CD4-positive, alpha-beta T cell (primary cell): ENCODE measurements around the gene ABHD14A. TPM values are rescaled to one million over a fixed set of nuclear protein-coding genes. Genes with fewer than 3 reads are reported as not detected.

Source experiments
- ATAC-seq: fragments of 200-7000 bp; cut with Tn5 transposase; one replicate; pipeline ENCODE4 v1.10.0; 2022; ENCODE audit warnings: mild to moderate bottlenecking; ENCODE audit not compliant: poor library complexity
- CTCF ChIA-PET: fragments of 350-600 bp; sonication (Branson Sonifier 250); formaldehyde crosslinking; loops from one replicate; lab custom pipeline; 2021; ENCODE audit warnings: antibody characterized with exemption, inconsistent platforms; lab: Charles Lee
- POLR2A ChIA-PET: fragments of 350-600 bp; sonication (Branson Sonifier 250); formaldehyde crosslinking; loops from one replicate; lab custom pipeline; 2021; ENCODE audit warnings: antibody characterized with exemption, inconsistent platforms; lab: Charles Lee
- DNase-seq, 14 experiments: peaks; one replicate each; pipeline ENCODE4 v3.0.0-alpha.2; 2013 to 2020; ENCODE audit warnings: mixed read lengths in 2 of 14
- H3K27ac ChIP-seq, 2 donors: one replicate each; pipeline versions ENCODE4 v1.5.1 to v1.7.0; 2013; ENCODE audit warnings: low read length in 2 of 2, low read depth in 1 of 2, mild to moderate bottlenecking in 1 of 2
- H3K27me3 ChIP-seq, 2 experiments: 1 replicate in 1 of 2; 2 replicates in 1 of 2; pipeline versions ENCODE4 v1.6.1 to v1.7.0; 2013; ENCODE audit warnings: low read length in 2 of 2, control low read depth in 1 of 2, mild to moderate bottlenecking in 1 of 2, moderate library complexity in 1 of 2; ENCODE audit not compliant: insufficient read depth in 2 of 2, control insufficient read depth in 1 of 2
- H3K36me3 ChIP-seq: one replicate; pipeline ENCODE4 v1.6.1; 2013; ENCODE audit warnings: low read length, control low read depth; ENCODE audit not compliant: insufficient read depth
- H3K4me1 ChIP-seq: one replicate; pipeline ENCODE4 v1.6.1; 2013; ENCODE audit warnings: low read length, control low read depth; ENCODE audit not compliant: insufficient read depth
- H3K4me3 ChIP-seq: one replicate; pipeline ENCODE4 v1.5.1; 2013; ENCODE audit warnings: mild to moderate bottlenecking, low read length, moderate library complexity
- H3K9me3 ChIP-seq, 2 experiments: 1 replicate in 1 of 2; 2 replicates in 1 of 2; pipeline versions ENCODE4 v1.6.1 to v1.7.0; 2013; ENCODE audit warnings: low read length in 2 of 2, mild to moderate bottlenecking in 2 of 2, control low read depth in 1 of 2, moderate library complexity in 1 of 2; ENCODE audit not compliant: control insufficient read depth in 1 of 2, insufficient read depth in 1 of 2
- H3K27ac Mint-ChIP-seq: one replicate; pipeline ENCODE4 v1.8.0; 2020; ENCODE audit warnings: mixed read lengths
- H3K27me3 Mint-ChIP-seq: one replicate; pipeline ENCODE4 v1.8.0; 2021; ENCODE audit warnings: mixed read lengths
- H3K36me3 Mint-ChIP-seq: one replicate; pipeline ENCODE4 v1.8.0; 2021; ENCODE audit warnings: low read depth, mixed read lengths
- H3K4me1 Mint-ChIP-seq: one replicate; pipeline ENCODE4 v1.8.0; 2021; ENCODE audit warnings: low read depth, mixed read lengths
- H3K4me3 Mint-ChIP-seq: one replicate; pipeline ENCODE4 v1.8.0; 2020; ENCODE audit warnings: mild to moderate bottlenecking, mixed read lengths
- H3K9me3 Mint-ChIP-seq: one replicate; pipeline ENCODE4 v1.8.0; 2020; ENCODE audit warnings: mixed read lengths
- intact Hi-C, 2 experiments: fragments of 100-400 bp; cut with DNase I in 1 of 2; cut with micrococcal nuclease in 1 of 2; formaldehyde crosslinking; loops; one replicate each; pipeline versions ENCODE4 v1.15.1 to v1.9.0; 2023 to 2025; cut with DNase I, micrococcal nuclease
- total RNA-seq, 174 experiments: library from RNA in 2 of 174; stranded (reverse) in 2 of 174; gene quantifications; one replicate each; pipeline ENCODE4 v1.2.3 and lab custom pipeline; 2021 to 2026
- TF ChIP-seq, protein P1 (sequence below): fragments of 200-600 bp; IDR thresholded peaks from one replicate; pipeline ENCODE4 v1.8.0; 2022; ENCODE audit warnings: antibody characterized with exemption, mild to moderate bottlenecking

The ABHD14A gene
- total RNA-seq, 2 experiments from 2014 or later = 9.5 to 10.6 TPM

GRCh38 chr3:51961602-51962569, 13.0 kb upstream of the ABHD14A start:
- DNase-seq = no peak
- Histone ChIP-seq H3K4me3 (no peak overlapping the region), H3K36me3 (peaks cover 2% of the 10 kb centered on the region), H3K4me1 (peaks cover 19% of the 10 kb centered on the region), H3K27me3 (peaks cover 2 to 4% of the 10 kb centered on the region in 2 experiments), H3K9me3 (no peaks in the 10 kb centered on the region), H3K27ac (no peak overlapping the region)
- no peak overlapping the region for H3K27ac Mint-ChIP-seq
- H3K4me3 Mint-ChIP-seq = no peak overlapping the region
- H3K9me3 Mint-ChIP-seq = no peaks in the 10 kb centered on the region
- TF ChIP-seq, protein P1, sequence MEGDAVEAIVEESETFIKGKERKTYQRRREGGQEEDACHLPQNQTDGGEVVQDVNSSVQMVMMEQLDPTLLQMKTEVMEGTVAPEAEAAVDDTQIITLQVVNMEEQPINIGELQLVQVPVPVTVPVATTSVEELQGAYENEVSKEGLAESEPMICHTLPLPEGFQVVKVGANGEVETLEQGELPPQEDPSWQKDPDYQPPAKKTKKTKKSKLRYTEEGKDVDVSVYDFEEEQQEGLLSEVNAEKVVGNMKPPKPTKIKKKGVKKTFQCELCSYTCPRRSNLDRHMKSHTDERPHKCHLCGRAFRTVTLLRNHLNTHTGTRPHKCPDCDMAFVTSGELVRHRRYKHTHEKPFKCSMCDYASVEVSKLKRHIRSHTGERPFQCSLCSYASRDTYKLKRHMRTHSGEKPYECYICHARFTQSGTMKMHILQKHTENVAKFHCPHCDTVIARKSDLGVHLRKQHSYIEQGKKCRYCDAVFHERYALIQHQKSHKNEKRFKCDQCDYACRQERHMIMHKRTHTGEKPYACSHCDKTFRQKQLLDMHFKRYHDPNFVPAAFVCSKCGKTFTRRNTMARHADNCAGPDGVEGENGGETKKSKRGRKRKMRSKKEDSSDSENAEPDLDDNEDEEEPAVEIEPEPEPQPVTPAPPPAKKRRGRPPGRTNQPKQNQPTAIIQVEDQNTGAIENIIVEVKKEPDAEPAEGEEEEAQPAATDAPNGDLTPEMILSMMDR = no peak
- ChIA-PET CTCF (interaction anchor here (4.4 kb wide), 1 partner anchor 12 kb away, joined by 14 read pairs; the partner anchor contains the start of genes ABHD14A and ABHD14B), POLR2A (no interaction called here)
- H3K36me3 Mint-ChIP-seq = peaks cover 4% of the 10 kb centered on the region
- ATAC-seq = no peak
- intact Hi-C loops = no loop called here
- H3K27me3 Mint-ChIP-seq = peaks cover 5% of the 10 kb centered on the region
- peaks cover 14% of the 10 kb centered on the region for H3K4me1 Mint-ChIP-seq

- no peak overlapping the region for H3K27ac Mint-ChIP-seq
- CTCF ChIA-PET = interaction anchor here (4.4 kb wide), 1 partner anchor 11 kb away, joined by 14 read pairs; the partner anchor contains the start of genes ABHD14A and ABHD14B
- intact Hi-C loops = no loop called here
- peaks cover 5% of the 10 kb centered on the region for H3K27me3 Mint-ChIP-seq
- peaks cover 2% of the 10 kb centered on the region for H3K36me3 ChIP-seq
- no peak overlapping the region for H3K4me3 ChIP-seq
- POLR2A ChIA-PET = no interaction called here
- ATAC-seq = no peak
- TF ChIP-seq, protein P1 = no peak
- peaks cover 0 to 2% of the 10 kb centered on the region in 2 experiments for H3K27me3 ChIP-seq
- DNase-seq = no peak
- H3K9me3 Mint-ChIP-seq = no peaks in the 10 kb centered on the region
- no peak overlapping the region for H3K4me3 Mint-ChIP-seq
- peaks cover 4% of the 10 kb centered on the region for H3K36me3 Mint-ChIP-seq
- peaks cover 17% of the 10 kb centered on the region for H3K4me1 ChIP-seq
- H3K27ac ChIP-seq = no peak overlapping the region
- H3K9me3 ChIP-seq = no peaks in the 10 kb centered on the region
- H3K4me1 Mint-ChIP-seq = peaks cover 15% of the 10 kb centered on the region
Measured at GRCh38 chr3:51962854-51963530, 11.9 kb upstream of the ABHD14A start.

DNA sequence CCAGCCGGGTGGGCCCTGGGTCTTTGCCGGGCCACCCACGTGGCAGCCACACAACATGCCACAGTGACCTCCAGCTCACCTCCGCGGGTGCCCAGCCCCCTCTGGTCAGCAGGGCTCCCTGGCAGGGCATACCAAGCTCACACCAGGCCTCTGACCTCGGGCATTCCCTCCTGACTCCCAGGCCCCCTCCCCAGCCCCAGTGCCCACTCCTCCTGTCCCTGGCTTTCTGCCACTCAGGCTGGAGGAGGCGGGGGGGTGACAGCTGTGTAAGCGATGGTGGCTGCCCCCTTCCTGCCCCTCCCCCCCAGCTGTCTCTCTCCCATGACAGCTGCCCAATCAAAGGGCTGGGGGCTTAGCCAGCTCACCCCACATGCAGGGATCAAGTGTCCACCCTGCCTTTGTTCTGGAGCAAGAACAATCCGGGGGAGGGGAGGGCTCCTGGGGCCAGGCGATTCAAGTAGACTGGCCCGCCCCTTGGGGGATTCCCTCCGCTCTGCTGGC, 10.9 kb upstream of the ABHD14A start:
- ATAC-seq (no peak), DNase-seq (no peak)
- Mint-ChIP-seq H3K27me3 (no peaks in the 10 kb centered on the region), H3K4me1 (peaks cover 23% of the 10 kb centered on the region), H3K4me3 (no peak overlapping the region), H3K36me3 (no peaks in the 10 kb centered on the region), H3K9me3 (no peaks in the 10 kb centered on the region), H3K27ac (no peak overlapping the region)
- Histone ChIP-seq H3K27me3 (peaks cover 0 to 2% of the 10 kb centered on the region in 2 experiments), H3K27ac (no peak overlapping the region), H3K4me1 (peaks cover 26% of the 10 kb centered on the region), H3K9me3 (no peaks in the 10 kb centered on the region), H3K4me3 (no peak overlapping the region), H3K36me3 (no peaks in the 10 kb centered on the region)
- CTCF ChIA-PET = interaction anchor here (4.4 kb wide), 1 partner anchor 10 kb away, joined by 14 read pairs; the partner anchor contains the start of genes ABHD14A and ABHD14B
- intact Hi-C loops = no loop called here
- POLR2A ChIA-PET = interaction anchor here (1.5 kb wide), 1 partner anchor 10 kb away, joined by 4 read pairs; the partner anchor contains the start of gene ABHD14B
- TF ChIP-seq, protein P1 = no peak
